OCI-LY1 (cell line): ENCODE results near the gene TSPAN6.

ENCODE experiments used
- H2AFZ ChIP-seq: fragments of 200-600 bp; sonication (generic), shearing (Covaris generic); 2 replicates; pipeline ENCODE4 v1.6.0; 2014; ENCODE audit warnings: antibody characterized with exemption, mild to moderate bottlenecking, low read length
- H3F3A ChIP-seq: fragments of 200-600 bp; sonication (generic), shearing (Covaris generic); 2 replicates; pipeline ENCODE4 v1.6.0; 2014; ENCODE audit warnings: mild to moderate bottlenecking, antibody characterized with exemption, low read length, moderate library complexity; ENCODE audit not compliant: insufficient read depth
- H3K27ac ChIP-seq: fragments of 200-600 bp; sonication (generic); 2 replicates; pipeline ENCODE4 v1.5.1; 2014; ENCODE audit warnings: low read length, mixed run types, mild to moderate bottlenecking, low read depth; ENCODE audit not compliant: poor library complexity, severe bottlenecking
- H3K27me3 ChIP-seq: fragments of 200-600 bp; sonication (generic); 2 replicates; pipeline ENCODE4 v1.6.0; 2014; ENCODE audit warnings: antibody characterized with exemption, mild to moderate bottlenecking, low read length, moderate library complexity; ENCODE audit not compliant: insufficient read depth
- H3K36me3 ChIP-seq: fragments of 200-600 bp; sonication (generic); 2 replicates; pipeline ENCODE4 v1.6.1; 2014; ENCODE audit warnings: mild to moderate bottlenecking, antibody characterized with exemption, low read length, moderate library complexity, mixed read lengths; ENCODE audit not compliant: insufficient read depth
- H3K4me1 ChIP-seq: fragments of 200-600 bp; sonication (generic); 2 replicates; pipeline ENCODE4 v1.5.1; 2014; ENCODE audit warnings: mild to moderate bottlenecking, low read length, moderate library complexity; ENCODE audit not compliant: insufficient read depth, severe bottlenecking
- H3K4me2 ChIP-seq: fragments of 200-600 bp; sonication (generic), shearing (Covaris generic); 2 replicates; pipeline ENCODE4 v1.6.1; 2014; ENCODE audit warnings: low read length
- H3K4me3 ChIP-seq: fragments of 200-600 bp; sonication (generic); 2 replicates; pipeline ENCODE4 v1.5.1; 2014; ENCODE audit warnings: low read length, low read depth, mild to moderate bottlenecking, mixed read lengths; ENCODE audit not compliant: poor library complexity, severe bottlenecking
- H3K79me2 ChIP-seq: fragments of 200-600 bp; shearing (Covaris generic); 2 replicates; pipeline ENCODE4 v1.6.1; 2016; ENCODE audit warnings: mixed run types, low read length, mixed read lengths; ENCODE audit not compliant: insufficient read depth
- H3K9ac ChIP-seq: fragments of 200-600 bp; sonication (generic), shearing (Covaris generic); 2 replicates; pipeline ENCODE4 v1.6.1; 2014; ENCODE audit warnings: mild to moderate bottlenecking, low read length, mixed read lengths
- H3K9me2 ChIP-seq: fragments of 200-600 bp; sonication (generic), shearing (Covaris generic); 2 replicates; pipeline ENCODE4 v1.6.1; 2014; ENCODE audit warnings: low read depth, mild to moderate bottlenecking, low read length, mixed read lengths
- H3K9me3 ChIP-seq: fragments of 200-600 bp; shearing (Covaris generic); 2 replicates; pipeline ENCODE4 v1.6.1; 2014; ENCODE audit warnings: low read length, mixed read lengths
- H4K20me1 ChIP-seq: fragments of 200-600 bp; sonication (generic), shearing (Covaris generic); 2 replicates; pipeline ENCODE4 v1.6.0; 2016; ENCODE audit warnings: mild to moderate bottlenecking, low read length; ENCODE audit not compliant: insufficient read depth
- CTCF ChIP-seq: fragments of 200-600 bp; sonication (generic), shearing (Covaris generic); IDR thresholded peaks from 2 replicates; pipeline ENCODE4 v1.5.1; 2017; ENCODE audit warnings: mild to moderate bottlenecking, antibody characterized with exemption, low read length, moderate library complexity, mixed read lengths
- EZH2 ChIP-seq: fragments of 200-600 bp; sonication (generic), shearing (Covaris generic); IDR thresholded peaks from 2 replicates; pipeline ENCODE4 v1.8.0; 2017; ENCODE audit warnings: borderline replicate concordance, mixed run types, mild to moderate bottlenecking, antibody characterized with exemption, low read length, moderate library complexity, mixed read lengths

TSPAN6 gene

GRCh38 chrX:100654261-100654660 lies 17.7 kb upstream of the TSPAN6 start:
- H3K79me2 ChIP-seq, result no peaks in the 10 kb centered on the region
- no peak overlapping the region for H3K4me2 ChIP-seq
- H3K4me1 ChIP-seq, result no peaks in the 10 kb centered on the region
- H3K27ac ChIP-seq, result no peak overlapping the region
- TF ChIP-seq EZH2 (no peak), CTCF (no peak; the same call in 1 of the 2 replicates)
- H3K36me3 ChIP-seq, result no peaks in the 10 kb centered on the region
- no peaks in the 10 kb centered on the region for H3F3A ChIP-seq
- no peak overlapping the region for H3K4me3 ChIP-seq
- no peaks in the 10 kb centered on the region for H3K27me3 ChIP-seq
- no peak overlapping the region for H3K9ac ChIP-seq
- H2AFZ ChIP-seq, result no peak overlapping the region
- H3K9me2 ChIP-seq, result no peaks in the 10 kb centered on the region
- H4K20me1 ChIP-seq, result no peaks in the 10 kb centered on the region
- H3K9me3 ChIP-seq, result no peaks in the 10 kb centered on the region

GRCh38 chrX:100652266-100652665 lies 15.7 kb upstream of the TSPAN6 start:
- no peaks in the 10 kb centered on the region for H3F3A ChIP-seq
- no peak overlapping the region for H3K27ac ChIP-seq
- no peak overlapping the region for H3K4me3 ChIP-seq
- H3K79me2 ChIP-seq, result no peaks in the 10 kb centered on the region
- no peaks in the 10 kb centered on the region for H3K36me3 ChIP-seq
- no peaks in the 10 kb centered on the region for H3K9me2 ChIP-seq
- H2AFZ ChIP-seq, result no peak overlapping the region
- no peak overlapping the region for H3K9ac ChIP-seq
- TF ChIP-seq EZH2 (no peak), CTCF (no peak)
- no peaks in the 10 kb centered on the region for H3K4me1 ChIP-seq
- H3K27me3 ChIP-seq, result no peaks in the 10 kb centered on the region
- H4K20me1 ChIP-seq, result no peaks in the 10 kb centered on the region
- H3K9me3 ChIP-seq, result no peaks in the 10 kb centered on the region
- no peak overlapping the region for H3K4me2 ChIP-seq

- H3K4me2 ChIP-seq, result no peak overlapping the region
- no peaks in the 10 kb centered on the region for H3K36me3 ChIP-seq
- H3K4me3 ChIP-seq, result no peak overlapping the region
- H3K9me2 ChIP-seq, result no peaks in the 10 kb centered on the region
- H3K27ac ChIP-seq, result no peak overlapping the region
- no peaks in the 10 kb centered on the region for H3K27me3 ChIP-seq
- H3K79me2 ChIP-seq, result no peaks in the 10 kb centered on the region
- no peaks in the 10 kb centered on the region for H3K9me3 ChIP-seq
- TF ChIP-seq EZH2 (no peak), CTCF (no peak)
- no peaks in the 10 kb centered on the region for H4K20me1 ChIP-seq
- no peak overlapping the region for H3K9ac ChIP-seq
- no peaks in the 10 kb centered on the region for H3F3A ChIP-seq
- no peak overlapping the region for H2AFZ ChIP-seq
- H3K4me1 ChIP-seq, result no peaks in the 10 kb centered on the region
These were observed 14.2 kb upstream of the TSPAN6 start for GRCh38 chrX:100650841-100651240.
